Transverse colon (tissue), 3 donors: ENCODE results near the gene EMX2.

Source experiments
- POLR2A ChIP-seq: fragments of 450-650 bp; IDR thresholded peaks from one replicate; pipeline ENCODE4 v1.6.1; 2016; ENCODE audit warnings: antibody characterized with exemption, mild to moderate bottlenecking, moderate library complexity
- POLR2AphosphoS5 ChIP-seq, 3 donors: sonication (generic); formaldehyde crosslinking; IDR thresholded peaks; one replicate each; pipeline ENCODE4 v1.6.1; 2016; ENCODE audit warnings: antibody characterized with exemption in 3 of 3

GRCh38 chr10:117590101-117590875 lies 47.7 kb downstream of the EMX2 start:
- TF ChIP-seq POLR2AphosphoS5 (IDR thresholded peaks at IDR 0.05) (no peak), POLR2A (no peak)
